CD4-positive, alpha-beta T cell treated with Interleukin-10 for 1 hour (primary cell): ENCODE results near the gene CLASP1.
"Not testable (repeated sequence)": the region's sequence is repeated elsewhere in the genome, so short reads cannot be mapped to it uniquely, and the experiment has no call there.

Experiments
- DNase-seq: peaks from one replicate; pipeline ENCODE4 v3.0.0-alpha.2; 2020

Gene CLASP1

GRCh38 chr2:121362226-121362625, 287.0 kb downstream of the CLASP1 start:
- no peak for DNase-seq

GRCh38 chr2:121360566-121361300, 288.5 kb downstream of the CLASP1 start:
- no peak for DNase-seq

- no peak for DNase-seq
These were observed 289.3 kb downstream of the CLASP1 start for GRCh38 chr2:121359716-121360565.

DNA sequence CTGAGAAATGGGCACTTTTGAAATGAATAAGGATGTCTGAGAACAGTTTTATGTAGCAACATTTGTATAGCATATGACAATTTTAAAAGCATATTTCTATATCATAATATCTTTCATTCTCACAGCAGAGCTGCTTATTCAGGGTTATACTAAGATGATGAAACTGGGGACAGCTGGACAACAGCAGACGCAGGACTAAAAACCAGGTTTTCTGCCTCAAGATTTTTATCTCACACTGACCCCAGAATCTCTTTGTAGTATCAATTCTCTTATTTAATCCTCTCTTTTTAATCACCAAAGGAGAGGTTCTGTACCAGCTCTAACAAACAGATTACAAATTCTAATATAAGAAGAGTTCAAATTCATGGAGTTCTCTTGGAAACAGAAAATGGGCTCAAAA, 290.1 kb downstream of the CLASP1 start:
- DNase-seq = no peak

- no peak for DNase-seq
These were observed 291.0 kb downstream of the CLASP1 start for GRCh38 chr2:121358291-121358690.

DNA sequence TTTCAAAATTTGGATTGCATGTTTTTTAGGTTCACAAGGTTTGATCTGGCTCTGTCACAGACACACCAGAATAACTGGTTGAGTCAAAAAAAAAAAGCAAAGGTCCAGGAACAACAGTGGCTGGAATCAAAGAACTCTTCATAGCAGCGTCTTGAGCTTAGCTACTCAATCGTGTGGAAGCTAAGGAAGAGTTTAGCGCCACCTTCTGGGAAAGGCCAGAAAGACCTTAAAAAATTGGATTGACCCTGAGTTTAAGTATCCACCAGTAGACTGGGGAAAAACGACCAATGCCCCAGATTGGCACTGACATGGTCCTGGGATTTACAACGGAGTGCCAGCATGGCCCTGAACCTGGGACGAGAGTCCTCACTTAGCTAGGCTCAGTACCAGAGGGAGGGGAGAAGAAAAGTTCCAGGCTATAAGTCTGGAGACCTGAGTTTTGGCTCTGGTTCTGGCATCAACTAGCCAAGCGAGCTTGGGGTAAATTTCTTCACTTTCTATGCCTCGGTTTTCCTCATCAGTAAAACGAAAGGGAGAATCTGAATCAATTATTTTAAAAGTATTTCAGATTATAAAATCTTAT, 293.1 kb downstream of the CLASP1 start:
- peak; percentile 8 for DNase-seq

DNA sequence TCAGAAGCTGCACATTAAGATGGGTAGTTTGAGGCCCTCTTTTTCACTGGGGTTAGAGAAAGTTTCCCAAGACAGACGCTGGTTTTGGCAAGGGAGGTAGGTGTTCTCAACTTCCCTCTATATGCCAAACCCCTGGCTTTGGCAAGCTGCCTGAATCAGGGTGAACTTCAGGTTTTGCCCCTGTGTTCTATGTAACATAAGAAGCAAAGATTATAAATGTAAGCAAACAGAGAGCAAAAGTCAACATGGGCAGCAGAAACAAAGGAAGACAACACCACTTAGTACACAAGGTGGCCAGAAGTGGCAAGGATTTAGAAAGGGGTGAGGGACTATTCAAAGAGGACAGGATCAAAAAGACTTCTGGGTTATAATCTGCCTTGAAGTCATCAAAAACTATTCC, 293.8 kb downstream of the CLASP1 start:
- DNase-seq = no peak

- no peak for DNase-seq
These were observed 297.5 kb downstream of the CLASP1 start for GRCh38 chr2:121351521-121352318.

GRCh38 chr2:121350890-121351289, 298.4 kb downstream of the CLASP1 start:
- DNase-seq = no peak

DNA sequence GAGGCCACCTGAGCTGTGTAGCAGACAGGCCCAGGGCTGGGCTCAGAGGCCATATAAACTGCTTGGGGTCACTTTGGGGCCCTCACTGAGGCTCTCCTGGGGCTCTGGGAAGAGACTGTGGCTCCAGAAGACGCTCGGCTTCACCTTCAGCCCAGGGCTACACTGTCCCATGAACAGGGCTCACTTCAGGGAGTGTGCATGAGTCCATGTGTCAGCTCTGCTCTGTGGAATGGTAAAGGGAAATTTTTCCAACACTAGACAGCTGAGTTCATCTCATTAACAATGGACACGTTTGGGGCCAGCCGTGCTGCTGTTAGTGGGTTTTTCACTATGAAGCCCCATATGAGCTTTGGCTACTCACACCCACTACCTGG, 298.9 kb downstream of the CLASP1 start:
- no peak for DNase-seq

GRCh38 chr2:121349721-121350401, 299.4 kb downstream of the CLASP1 start:
- no peak for DNase-seq

- no peak for DNase-seq
These were observed 301.0 kb downstream of the CLASP1 start for GRCh38 chr2:121348128-121348740.

GRCh38 chr2:121346859-121347258, 302.4 kb downstream of the CLASP1 start:
- no peak for DNase-seq

- no peak for DNase-seq
These were observed 302.9 kb downstream of the CLASP1 start for GRCh38 chr2:121346407-121346806.

GRCh38 chr2:121345887-121346286, 303.4 kb downstream of the CLASP1 start:
- no peak for DNase-seq

GRCh38 chr2:121345101-121345500, 304.2 kb downstream of the CLASP1 start:
- DNase-seq = no peak

DNA sequence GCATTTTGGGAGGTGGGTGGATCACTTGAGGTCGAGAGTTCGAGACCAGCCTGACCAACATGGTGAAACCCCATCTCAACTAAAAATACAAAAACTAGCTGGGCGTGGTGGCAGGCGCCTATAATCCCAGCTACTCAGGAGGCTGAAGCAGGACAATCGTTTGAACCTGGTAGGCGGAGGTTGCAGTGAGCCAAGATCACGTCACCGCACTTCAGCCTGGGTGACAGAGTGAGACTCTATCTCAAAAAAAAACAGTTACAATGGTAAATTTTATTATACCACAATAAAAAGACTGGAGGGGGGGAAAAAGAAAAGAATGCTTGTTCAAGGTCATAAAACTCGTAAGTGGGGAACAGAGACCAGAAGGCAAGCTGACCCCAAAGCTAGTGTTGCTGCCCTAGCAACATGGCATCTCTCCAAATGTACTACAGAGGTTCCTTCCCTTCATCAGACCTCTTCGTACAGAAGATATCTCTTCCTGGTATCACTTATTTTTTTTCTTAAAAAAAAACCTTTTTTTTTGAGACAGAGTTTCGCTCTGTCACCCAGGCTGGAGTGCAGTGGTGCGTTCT, 305.3 kb downstream of the CLASP1 start:
- DNase-seq = not testable (repeated sequence)

DNA sequence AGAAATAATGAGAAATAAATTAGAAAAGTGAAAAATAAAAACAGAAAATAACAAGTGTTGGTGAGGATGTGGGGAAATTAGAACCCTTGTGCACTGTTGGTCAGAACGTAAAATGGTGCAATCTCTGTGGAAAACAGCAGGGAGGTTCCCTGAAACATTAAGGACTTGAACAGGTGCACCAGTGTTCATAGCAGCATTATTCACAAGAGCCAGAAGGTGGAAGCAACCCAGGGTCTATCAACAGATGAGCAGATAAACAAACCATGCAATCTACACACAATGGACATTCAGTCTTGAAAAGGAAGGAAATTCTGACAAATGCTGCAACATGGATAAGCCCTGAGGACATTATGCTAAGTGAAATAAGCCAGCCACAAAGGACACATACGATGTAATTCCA, 306.1 kb downstream of the CLASP1 start:
- DNase-seq = no peak

DNA sequence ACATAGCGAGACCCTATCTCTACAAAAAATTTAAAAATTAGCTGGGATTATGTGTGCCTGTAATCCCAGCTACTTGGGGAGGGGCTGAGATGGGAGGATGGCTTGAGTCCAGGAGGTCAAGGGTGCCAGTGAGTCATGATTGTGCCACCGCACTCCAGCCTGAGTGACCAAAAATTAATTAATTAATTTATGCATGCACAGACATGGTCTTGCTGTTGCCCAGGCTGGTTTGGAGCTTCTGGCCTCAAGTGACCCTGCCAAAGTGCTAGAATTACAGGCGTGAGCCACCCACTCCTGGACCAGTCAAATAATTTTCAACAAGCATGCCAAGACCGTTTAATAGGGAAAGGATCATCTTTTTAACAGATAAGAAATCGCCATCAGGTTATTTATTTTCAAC, 306.5 kb downstream of the CLASP1 start:
- DNase-seq = no peak

GRCh38 chr2:121340926-121341325, 308.3 kb downstream of the CLASP1 start:
- no peak for DNase-seq

GRCh38 chr2:121338281-121338680, 311.0 kb downstream of the CLASP1 start:
- no peak for DNase-seq
